ENCODE results near the gene RNF20. TPM values are rescaled to one million over a fixed set of nuclear protein-coding genes. Genes with fewer than 3 reads are reported as not detected.

Gene RNF20
- total and polyA plus RNA-seq, 10 donors: 8.3 to 46.1 (median 23.3) TPM

DNA sequence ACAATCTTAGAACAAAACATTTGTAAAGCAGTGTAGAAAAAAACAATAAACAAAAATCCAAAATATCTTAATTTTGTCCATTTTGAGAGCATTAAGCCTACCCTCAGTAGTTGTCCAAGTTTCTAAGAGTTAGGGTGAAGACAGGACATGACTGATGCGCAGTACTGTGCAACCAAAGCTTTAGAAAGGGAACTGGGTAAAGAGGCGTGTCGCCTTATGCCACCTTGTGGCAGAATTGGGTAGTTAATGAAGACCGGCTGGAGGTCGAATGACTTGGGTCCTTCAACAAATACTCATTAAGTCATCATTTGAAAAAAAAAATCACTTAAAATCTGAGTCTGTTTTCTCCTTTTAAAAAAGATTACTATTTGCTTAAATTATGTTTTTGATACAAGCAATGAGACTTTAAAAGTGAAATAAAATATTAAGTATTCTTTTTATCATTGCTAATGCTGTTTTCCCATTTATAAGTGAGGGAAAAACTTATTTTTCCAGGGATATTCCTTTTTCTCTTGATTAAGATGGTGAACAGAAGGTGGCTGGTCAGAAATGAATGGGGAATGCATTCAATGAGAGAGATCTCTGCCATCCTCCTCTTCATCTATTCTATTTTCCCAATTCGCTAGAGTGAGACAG, 3.5 kb upstream of the RNF20 start:
- no peak overlapping the region for H3K27ac ChIP-seq
- peaks cover 5 to 25% (median 16%) of the 10 kb centered on the region in 6 donors for H3K4me1 ChIP-seq
- no peak for DNase-seq
- intact Hi-C loops (cut with DNase I; ENCODE audit: low total_unique reads): loop anchor here (5.0 kb wide), 2 partner anchors 73 to 133 kb away; partner anchors contain the start of genes MRPL50 and ZNF189
- WGBS, 5 donors: 17 to 19% (median 18%) methylated on average over 6 of the region's 6 CpGs
- H3K9me3 ChIP-seq: no peaks in the 10 kb centered on the region
- peaks cover 0 to 2% (median 0%) of the 10 kb centered on the region in 6 donors for H3K36me3 ChIP-seq
- TF ChIP-seq, protein P1, sequence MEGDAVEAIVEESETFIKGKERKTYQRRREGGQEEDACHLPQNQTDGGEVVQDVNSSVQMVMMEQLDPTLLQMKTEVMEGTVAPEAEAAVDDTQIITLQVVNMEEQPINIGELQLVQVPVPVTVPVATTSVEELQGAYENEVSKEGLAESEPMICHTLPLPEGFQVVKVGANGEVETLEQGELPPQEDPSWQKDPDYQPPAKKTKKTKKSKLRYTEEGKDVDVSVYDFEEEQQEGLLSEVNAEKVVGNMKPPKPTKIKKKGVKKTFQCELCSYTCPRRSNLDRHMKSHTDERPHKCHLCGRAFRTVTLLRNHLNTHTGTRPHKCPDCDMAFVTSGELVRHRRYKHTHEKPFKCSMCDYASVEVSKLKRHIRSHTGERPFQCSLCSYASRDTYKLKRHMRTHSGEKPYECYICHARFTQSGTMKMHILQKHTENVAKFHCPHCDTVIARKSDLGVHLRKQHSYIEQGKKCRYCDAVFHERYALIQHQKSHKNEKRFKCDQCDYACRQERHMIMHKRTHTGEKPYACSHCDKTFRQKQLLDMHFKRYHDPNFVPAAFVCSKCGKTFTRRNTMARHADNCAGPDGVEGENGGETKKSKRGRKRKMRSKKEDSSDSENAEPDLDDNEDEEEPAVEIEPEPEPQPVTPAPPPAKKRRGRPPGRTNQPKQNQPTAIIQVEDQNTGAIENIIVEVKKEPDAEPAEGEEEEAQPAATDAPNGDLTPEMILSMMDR (IDR thresholded peaks at IDR 0.05 in 8 of 11, conservative IDR thresholded peaks at IDR 0.05 in 3 of 11): peak; percentile 71 to 92 (median 84)
- no peak for TF ChIP-seq POLR2AphosphoS5 (IDR thresholded peaks at IDR 0.05)
- TF ChIP-seq POLR2A (IDR thresholded peaks at IDR 0.05): no peak
- peaks cover 0 to 7% (median 0%) of the 10 kb centered on the region in 7 donors for H3K27me3 ChIP-seq (replicated peaks in 1 of 7)
- no peak overlapping the region for H3K4me3 ChIP-seq

DNA sequence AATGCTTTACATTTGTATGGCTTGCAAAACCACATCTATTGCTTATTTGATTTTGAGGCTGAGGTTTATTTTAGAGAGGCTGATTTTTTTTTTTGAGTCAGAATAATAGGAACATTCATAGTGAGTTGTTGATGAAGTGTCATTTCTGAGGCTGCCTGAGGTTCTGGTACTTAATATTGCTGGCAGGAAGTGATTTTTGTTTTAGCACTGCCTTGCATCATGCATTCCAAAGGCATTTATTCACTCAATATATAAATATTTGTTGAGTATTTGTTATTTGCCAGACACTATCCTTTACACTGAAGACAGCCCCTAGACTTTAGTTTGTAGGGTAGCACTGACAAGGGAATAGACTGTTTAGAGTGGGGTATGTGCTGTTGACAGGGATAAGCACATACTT, 2.7 kb downstream of the RNF20 start:
- H3K4me3 ChIP-seq: no peak overlapping the region
- H3K4me1 ChIP-seq: peaks cover 5 to 58% (median 40%) of the 10 kb centered on the region in 6 donors
- intact Hi-C loops (cut with DNase I; ENCODE audit: low total_unique reads): no loop called here
- H3K9me3 ChIP-seq: no peaks in the 10 kb centered on the region
- no peaks in the 10 kb centered on the region for H3K27me3 ChIP-seq (replicated peaks in 1 of 7)
- H3K27ac ChIP-seq: no peak overlapping the region
- TF ChIP-seq POLR2AphosphoS5 (IDR thresholded peaks at IDR 0.05) (no peak), POLR2A (IDR thresholded peaks at IDR 0.05) (no peak)
- TF ChIP-seq, protein P1 (IDR thresholded peaks at IDR 0.05 in 8 of 11, conservative IDR thresholded peaks at IDR 0.05 in 3 of 11): no peak
- DNase-seq: no peak
- H3K36me3 ChIP-seq: peaks cover 5 to 64% (median 40%) of the 10 kb centered on the region in 6 donors

DNA sequence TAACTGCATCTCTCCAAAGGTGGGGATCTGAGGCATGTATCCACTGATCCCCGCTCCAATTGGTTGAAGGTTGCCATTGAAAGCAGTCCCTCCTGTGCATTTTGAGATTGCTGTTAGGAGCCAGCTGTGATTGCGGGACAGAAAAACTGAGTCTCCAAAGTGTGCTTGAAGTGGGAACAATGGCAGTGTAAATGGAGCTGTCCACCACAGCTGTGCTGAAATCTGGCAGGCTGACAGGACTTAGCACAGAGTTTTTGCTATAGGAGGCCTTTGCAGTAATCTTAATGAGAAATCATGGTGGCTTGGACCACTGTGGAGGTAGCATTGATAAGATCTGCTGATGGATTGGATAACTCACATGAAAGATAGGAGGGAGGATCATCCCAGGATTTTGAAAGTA, 3.3 kb downstream of the RNF20 start:
- Histone ChIP-seq H3K27me3 (replicated peaks in 1 of 7) (no peaks in the 10 kb centered on the region), H3K27ac (no peak overlapping the region), H3K36me3 (peaks cover 5 to 69% (median 44%) of the 10 kb centered on the region in 6 donors), H3K9me3 (no peaks in the 10 kb centered on the region), H3K4me1 (peaks cover 5 to 58% (median 40%) of the 10 kb centered on the region in 6 donors), H3K4me3 (no peak overlapping the region)
- no peak for DNase-seq
- intact Hi-C loops (cut with DNase I; ENCODE audit: low total_unique reads): no loop called here
- WGBS, 5 donors: 95 to 100% (median 98%) methylated on average over 2 of the region's 2 CpGs
- TF ChIP-seq, protein P1 (IDR thresholded peaks at IDR 0.05 in 8 of 11, conservative IDR thresholded peaks at IDR 0.05 in 3 of 11): no peak
- TF ChIP-seq POLR2A (IDR thresholded peaks at IDR 0.05) (no peak), POLR2AphosphoS5 (IDR thresholded peaks at IDR 0.05) (no peak)

DNA sequence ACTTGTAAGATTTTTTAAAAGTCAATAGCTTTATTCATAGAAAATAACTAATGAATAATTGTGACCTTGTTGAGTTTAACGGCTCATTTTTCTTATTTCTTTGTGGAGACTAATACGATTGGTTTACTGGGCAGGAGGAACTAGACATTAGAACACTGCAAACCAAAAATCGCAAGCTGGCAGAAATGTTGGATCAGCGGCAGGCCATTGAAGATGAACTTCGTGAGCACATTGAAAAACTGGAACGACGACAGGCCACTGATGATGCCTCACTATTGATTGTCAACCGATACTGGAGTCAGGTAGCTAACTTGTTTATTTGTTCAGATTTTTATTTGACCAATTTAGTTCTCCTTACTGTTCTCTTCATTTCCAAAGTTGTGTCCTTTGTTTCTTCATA, 6.4 kb downstream of the RNF20 start:
- TF ChIP-seq POLR2A (IDR thresholded peaks at IDR 0.05) (no peak), POLR2AphosphoS5 (IDR thresholded peaks at IDR 0.05) (no peak)
- TF ChIP-seq, protein P1 (IDR thresholded peaks at IDR 0.05 in 8 of 11, conservative IDR thresholded peaks at IDR 0.05 in 3 of 11): no peak
- Histone ChIP-seq H3K4me3 (no peak overlapping the region), H3K27me3 (replicated peaks in 1 of 7) (no peaks in the 10 kb centered on the region), H3K4me1 (peaks cover 0 to 41% (median 24%) of the 10 kb centered on the region in 6 donors), H3K9me3 (no peaks in the 10 kb centered on the region), H3K27ac (no peak overlapping the region), H3K36me3 (peaks cover 5 to 100% (median 60%) of the 10 kb centered on the region in 6 donors)
- DNase-seq: no peak
- WGBS, 5 donors: 94 to 98% (median 96%) methylated on average over 8 of the region's 8 CpGs
- intact Hi-C loops (cut with DNase I; ENCODE audit: low total_unique reads): no loop called here
